IMR-90 (cell line): ENCODE data around the gene RUNX1. TPM values are rescaled to one million over a fixed set of nuclear protein-coding genes. Genes with fewer than 3 reads are reported as not detected.
A peak's percentile ranks its signal among the peaks of the same experiment; 100 is the strongest.

Experiments
- ATAC-seq: fragments of 200-7000 bp; cut with Tn5 transposase; 2 replicates; pipeline ENCODE4 v1.9.1; 2020; ENCODE audit warnings: low read depth, mild to moderate bottlenecking, moderate library complexity
- BruUV-seq: library from RNA; stranded (reverse); fragments of 400-500 nt; replicated peaks from 2 replicates; lab custom pipeline; 2021; lab: Mats Ljungman, UMichigan
- CTCF ChIA-PET: fragments of 300-600 bp; formaldehyde crosslinking; extraction: SDS; loops from one replicate; lab custom pipeline; 2021; ENCODE audit warnings: antibody characterized with exemption; lab: Yijun Ruan, JAX
- POLR2A ChIA-PET: fragments of 300-600 bp; sonication (Branson Sonifier 250); formaldehyde crosslinking; loops from one replicate; lab custom pipeline; 2022; ENCODE audit warnings: antibody characterized with exemption; ENCODE audit not compliant: unreplicated experiment; lab: Charles Lee
- DNase-seq: peaks from one replicate; pipeline ENCODE4 v3.0.0; 2013
- H2AFZ ChIP-seq: replicated peaks from 2 replicates; pipeline ENCODE3; 2013; ENCODE audit warnings: low read length, mild to moderate bottlenecking; ENCODE audit not compliant: poor library complexity
- H2AK5ac ChIP-seq: 2 replicates; pipeline ENCODE4 v1.6.1; 2013; ENCODE audit warnings: low read depth, low read length, inconsistent platforms
- H2AK9ac ChIP-seq: replicated peaks from 2 replicates; pipeline ENCODE3; 2013; ENCODE audit warnings: mild to moderate bottlenecking, low read depth, low read length, moderate library complexity; ENCODE audit not compliant: poor library complexity
- H2BK120ac ChIP-seq: 2 replicates; pipeline ENCODE4 v1.6.1; 2013; ENCODE audit warnings: low read depth, low read length, inconsistent platforms
- H2BK15ac ChIP-seq: 3 replicates; pipeline ENCODE4 v1.6.1; 2013; ENCODE audit warnings: low read depth, low read length, inconsistent platforms
- H2BK20ac ChIP-seq: 2 replicates; pipeline ENCODE4 v1.6.1; 2013; ENCODE audit warnings: low read depth, mild to moderate bottlenecking, inconsistent platforms, low read length, moderate library complexity
- H2BK5ac ChIP-seq: 2 replicates; pipeline ENCODE4 v1.6.1; 2013; ENCODE audit warnings: mild to moderate bottlenecking, low read depth, low read length, inconsistent platforms; ENCODE audit not compliant: poor library complexity, severe bottlenecking
- H3K14ac ChIP-seq: replicated peaks from 2 replicates; pipeline ENCODE4 v1.6.1; 2013; ENCODE audit warnings: low read depth, low read length, inconsistent platforms
- H3K18ac ChIP-seq: 2 replicates; pipeline ENCODE4 v1.6.1; 2013; ENCODE audit warnings: low read depth, low read length, control low read depth
- H3K23ac ChIP-seq: 2 replicates; pipeline ENCODE4 v1.6.1; 2013; ENCODE audit warnings: low read depth, low read length, inconsistent platforms
- H3K27ac ChIP-seq: 2 replicates; pipeline ENCODE4 v1.5.1; 2013; ENCODE audit warnings: mild to moderate bottlenecking, control low read depth, low read length; ENCODE audit not compliant: insufficient read depth
- H3K27me3 ChIP-seq: 2 replicates; pipeline ENCODE4 v1.6.1; 2013; ENCODE audit warnings: low read length; ENCODE audit not compliant: control insufficient read depth, insufficient read depth
- H3K36me3 ChIP-seq: 2 replicates; pipeline ENCODE4 v1.6.1; 2013; ENCODE audit warnings: low read length, mixed read lengths; ENCODE audit not compliant: control insufficient read depth, insufficient read depth
- H3K4ac ChIP-seq: 2 replicates; pipeline ENCODE4 v1.6.1; 2013; ENCODE audit warnings: low read depth, low read length, inconsistent platforms
- H3K4me1 ChIP-seq: 2 replicates; pipeline ENCODE4 v1.6.1; 2013; ENCODE audit warnings: low read length, mixed read lengths; ENCODE audit not compliant: control insufficient read depth, insufficient read depth
- H3K4me2 ChIP-seq: 2 replicates; pipeline ENCODE4 v1.6.1; 2013; ENCODE audit warnings: low read depth, mild to moderate bottlenecking, control low read depth, low read length, moderate library complexity
- H3K4me3 ChIP-seq: 2 replicates; pipeline ENCODE4 v1.5.1; 2013; ENCODE audit warnings: low read depth, mild to moderate bottlenecking, control low read depth, low read length, moderate library complexity; ENCODE audit not compliant: insufficient read depth
- H3K56ac ChIP-seq: 2 replicates; pipeline ENCODE4 v1.6.1; 2013; ENCODE audit warnings: low read length, inconsistent platforms; ENCODE audit not compliant: insufficient read depth; ENCODE audit errors: extremely low read depth
- H3K79me1 ChIP-seq, 2 experiments: 2 replicates each; pipeline ENCODE4 v1.6.1; 2013; ENCODE audit warnings: low read length in 2 of 2, inconsistent platforms in 1 of 2, low read depth in 1 of 2
- H3K9ac ChIP-seq: 2 replicates; pipeline ENCODE4 v1.6.1; 2013; ENCODE audit warnings: low read depth, low read length, control low read depth
- H3K9me1 ChIP-seq: 2 replicates; pipeline ENCODE4 v1.6.1; 2013; ENCODE audit warnings: low read length, inconsistent platforms; ENCODE audit not compliant: insufficient read depth
- H3K9me3 ChIP-seq: 2 replicates; pipeline ENCODE4 v1.6.1; 2013; ENCODE audit warnings: low read length; ENCODE audit not compliant: control insufficient read depth, insufficient read depth
- H4K20me1 ChIP-seq: 2 replicates; pipeline ENCODE4 v1.6.1; 2013; ENCODE audit warnings: low read length, inconsistent platforms; ENCODE audit not compliant: insufficient read depth
- H4K5ac ChIP-seq: 2 replicates; pipeline ENCODE4 v1.6.1; 2013; ENCODE audit warnings: mild to moderate bottlenecking, low read depth, low read length, control low read depth
- H4K8ac ChIP-seq, 2 experiments: 2 replicates each; pipeline ENCODE4 v1.6.1; 2013; ENCODE audit warnings: low read depth in 2 of 2, low read length in 2 of 2, control low read depth in 1 of 2, inconsistent platforms in 1 of 2
- H4K91ac ChIP-seq: 2 replicates; pipeline ENCODE4 v1.6.1; 2013; ENCODE audit warnings: low read depth, low read length, inconsistent platforms; ENCODE audit not compliant: insufficient read depth
- BHLHE40 ChIP-seq: fragments of 150-350 bp; IDR thresholded peaks from 2 replicates; pipeline ENCODE4 v1.6.1; 2016; ENCODE audit warnings: mild to moderate bottlenecking, low read depth, low read length
- CEBPB ChIP-seq: IDR thresholded peaks from 2 replicates; pipeline ENCODE4 v1.6.1; 2012; ENCODE audit warnings: low read depth, low read length, improper control_type of control experiment
- CHD1 ChIP-seq: IDR thresholded peaks from 2 replicates; pipeline ENCODE4 v1.6.1; 2012; ENCODE audit warnings: low read depth, low read length, improper control_type of control experiment
- CTCF ChIP-seq: conservative IDR thresholded peaks from 2 replicates; pipeline ENCODE4 v1.5.1; 2012; ENCODE audit warnings: mild to moderate bottlenecking, low read depth, low read length, improper control_type of control experiment
- ELK1 ChIP-seq: fragments of 150-350 bp; IDR thresholded peaks from 2 replicates; pipeline ENCODE4 v1.6.1; 2016; ENCODE audit warnings: low read depth, mild to moderate bottlenecking, low read length, moderate library complexity, borderline replicate concordance
- FOS ChIP-seq: fragments of 150-350 bp; IDR thresholded peaks from 2 replicates; pipeline ENCODE4 v1.6.1; 2016; ENCODE audit warnings: low read depth, low read length
- MAFK ChIP-seq: IDR thresholded peaks from 2 replicates; pipeline ENCODE4 v1.6.1; 2012; ENCODE audit warnings: low read depth, low read length, improper control_type of control experiment
- MXI1 ChIP-seq: IDR thresholded peaks from 2 replicates; pipeline ENCODE4 v1.6.1; 2012; ENCODE audit warnings: low read depth, mild to moderate bottlenecking, low read length, moderate library complexity, borderline replicate concordance
- NFE2L2 ChIP-seq: fragments of 150-350 bp; IDR thresholded peaks from 2 replicates; pipeline ENCODE4 v1.6.1; 2016; ENCODE audit warnings: low read depth, mild to moderate bottlenecking, low read length
- POLR2A ChIP-seq: IDR thresholded peaks from 2 replicates; pipeline ENCODE4 v1.6.1; 2012; ENCODE audit warnings: mild to moderate bottlenecking, low read depth, low read length
- RAD21 ChIP-seq: IDR thresholded peaks from 2 replicates; pipeline ENCODE4 v1.6.1; 2012; ENCODE audit warnings: low read length, improper control_type of control experiment
- RCOR1 ChIP-seq: IDR thresholded peaks from 2 replicates; pipeline ENCODE4 v1.6.1; 2012; ENCODE audit warnings: mild to moderate bottlenecking, low read length, improper control_type of control experiment; ENCODE audit not compliant: insufficient replicate concordance
- RFX5 ChIP-seq: IDR thresholded peaks from 2 replicates; pipeline ENCODE4 v1.8.0; 2012; ENCODE audit warnings: low read depth, mild to moderate bottlenecking, low read length, moderate library complexity
- USF2 ChIP-seq: fragments of 150-350 bp; IDR thresholded peaks from 2 replicates; pipeline ENCODE4 v1.6.1; 2017; ENCODE audit warnings: mild to moderate bottlenecking, antibody characterized with exemption, low read length, low read depth
- WGBS, 2 experiments: methylation state at CpG; one replicate each; pipeline versions ENCODE4 v1.1.5 to v1.1.7; 2013; ENCODE audit warnings: missing lambda C conversion rate in 2 of 2; ENCODE audit not compliant: insufficient read length in 1 of 2; ENCODE audit errors: extremely low coverage in 2 of 2; 5-methylcytosine and 5-hydroxymethylcytosine counted together
- dilution Hi-C: fragments of 300-500 bp; cut with HindIII; formaldehyde crosslinking; loops from one replicate; pipeline ENCODE4 v1.14.3; 2018; ENCODE audit warnings: low sequenced_read_pairs; ENCODE audit not compliant: unreplicated experiment
- in situ Hi-C: fragments of 300-500 bp; cut with MboI; formaldehyde crosslinking; loops from 3 replicates; pipeline ENCODE4 v1.14.3; 2019; ENCODE audit warnings: low sequenced_read_pairs, inconsistent platforms, mixed read lengths
- intact Hi-C: fragments of 100-400 bp; cut with micrococcal nuclease; formaldehyde crosslinking; loops from 2 replicates; pipeline ENCODE4 v1.10.0; 2022
- polyA plus RNA-seq, 3 experiments: library from polyadenylated mRNA; depleted of rRNA; stranded (reverse); fragments of >200 nt; gene quantifications; 2 replicates each; pipeline ENCODE4 v1.2.3, GENCODE V29; 2012; ENCODE audit warnings: low replicate concordance in 1 of 3
- total RNA-seq: library from RNA; depleted of rRNA; stranded (reverse); fragments of >200 nt; gene quantifications from 2 replicates; pipeline ENCODE4 v1.2.3, GENCODE V29; 2012

RUNX1 gene
- total and polyA plus RNA-seq, 2 of the 4 experiments (the other 2 are of a cell fraction) = 34.5 to 56.5 TPM

- no peak for DNase-seq
- Histone ChIP-seq H3K4ac (no peak overlapping the region), H3K36me3 (no peaks in the 10 kb centered on the region), H3K79me1 (peaks cover 0 to 9% of the 10 kb centered on the region in 2 experiments; a peak in 2 of 4 replicates), H3K4me1 (peaks cover 13% of the 10 kb centered on the region), H3K27me3 (no peaks in the 10 kb centered on the region), H3K4me2 (no peak overlapping the region), H4K91ac (no peak overlapping the region), H2AK9ac (no peak overlapping the region), H3K4me3 (no peak overlapping the region), H2AFZ (no peak overlapping the region), H2BK120ac (peak overlapping the region; percentile 6; the same call in 1 of the 2 replicates), H4K20me1 (no peaks in the 10 kb centered on the region), H4K8ac (peak overlapping the region in 1 of 2 experiments; percentile 52; a peak in 1 of 4 replicates), H2BK15ac (no peak overlapping the region), H3K9ac (no peak overlapping the region), H3K14ac (peak overlapping the region; percentile 14; the same call in 1 of the 2 replicates), H3K23ac (0 out of 2 replicates have a peak overlapping the region, but pooled peaks have one; percentile 37), H3K9me3 (no peaks in the 10 kb centered on the region), H3K18ac (peak overlapping the region; percentile 1; the same call in 1 of the 2 replicates), H2BK5ac (no peak overlapping the region), H3K9me1 (peaks cover 14% of the 10 kb centered on the region; the same call in 1 of the 2 replicates), H4K5ac (peak overlapping the region; percentile 30; the same call in 1 of the 2 replicates), H3K56ac (no peak overlapping the region), H3K27ac (no peak overlapping the region), H2BK20ac (peak overlapping the region; percentile 62), H2AK5ac (0 out of 2 replicates have a peak overlapping the region, but pooled peaks have one; percentile 13)
- dilution Hi-C loops (no loop called here), in situ Hi-C loops (no loop called here), intact Hi-C loops (loop anchor here (5.0 kb wide), 1 partner anchor 56 kb away; no protein-coding TSS in a partner anchor)
- TF ChIP-seq RFX5 (no peak), BHLHE40 (no peak), MAFK (no peak), POLR2A (no peak), RCOR1 (no peak), ELK1 (no peak), CEBPB (no peak), CHD1 (no peak), MXI1 (no peak), NFE2L2 (no peak), CTCF (no peak), FOS (no peak), USF2 (no peak), RAD21 (no peak)
- CTCF ChIA-PET = interaction anchor here (0.7 to 0.8 kb wide), 2 partner anchors 13 to 99 kb away, joined by 3 to 4 read pairs; no protein-coding TSS in a partner anchor
- no TSS peak for BruUV-seq
- WGBS, 2 experiments = 93% methylated on average over 3 of the region's 5 CpGs; no CpG with 5 or more reads in 1 of the 2 experiments
- POLR2A ChIA-PET = no interaction called here
- no peak for ATAC-seq
Observed at GRCh38 chr21:34948157-34948556, 100.9 kb downstream of the RUNX1 start.
